RCC 7860 (cell line): ENCODE data around the gene KIF26A.
"Not testable (repeated sequence)": the region's sequence is repeated elsewhere in the genome, so short reads cannot be mapped to it uniquely, and the experiment has no call there.

Experiments used
- DNase-seq: peaks from one replicate; pipeline ENCODE4 v3.0.0-alpha.2; 2015; ENCODE audit warnings: low spot score
- FAIRE-seq: peaks from 2 replicates; lab custom pipeline; 2012; peaks lifted over from hg19 to GRCh38; lab: Jason Lieb, UNC

The KIF26A gene

GRCh38 chr14:104142946-104143470 lies 4.6 kb downstream of the KIF26A start:
- DNase-seq (no peak), FAIRE-seq (no peak)

GRCh38 chr14:104143521-104144452 lies 5.4 kb downstream of the KIF26A start:
- FAIRE-seq (no peak), DNase-seq (no peak)

- FAIRE-seq (no peak), DNase-seq (no peak)
These were observed 6.0 kb downstream of the KIF26A start for GRCh38 chr14:104144453-104144790.

- DNase-seq (no peak), FAIRE-seq (no peak)
These were observed 6.8 kb downstream of the KIF26A start for GRCh38 chr14:104144911-104145825.

GRCh38 chr14:104145826-104146601 lies 7.6 kb downstream of the KIF26A start:
- no peak for DNase-seq
- no peak for FAIRE-seq

- FAIRE-seq = no peak
These were observed 8.4 kb downstream of the KIF26A start for GRCh38 chr14:104146651-104147345.

GRCh38 chr14:104147346-104148125 lies 9.1 kb downstream of the KIF26A start:
- no peak for FAIRE-seq
- DNase-seq = no peak

More at GRCh38 chr14:104146651-104147345, 8.4 kb downstream of the KIF26A start:
- no peak for DNase-seq

GRCh38 chr14:104148433-104149277 lies 10.3 kb downstream of the KIF26A start:
- no peak for FAIRE-seq
- no peak for DNase-seq

- no peak for DNase-seq
- FAIRE-seq = no peak
These were observed 10.8 kb downstream of the KIF26A start for GRCh38 chr14:104149278-104149595.

- DNase-seq (no peak), FAIRE-seq (no peak)
These were observed 11.3 kb downstream of the KIF26A start for GRCh38 chr14:104149617-104150135.

GRCh38 chr14:104150136-104151025 lies 12.0 kb downstream of the KIF26A start:
- DNase-seq (no peak), FAIRE-seq (no peak)

GRCh38 chr14:104151026-104151381 lies 12.6 kb downstream of the KIF26A start:
- no peak for FAIRE-seq
- no peak for DNase-seq

- DNase-seq (no peak), FAIRE-seq (no peak)
These were observed 13.3 kb downstream of the KIF26A start for GRCh38 chr14:104151566-104152245.

- DNase-seq (no peak), FAIRE-seq (no peak)
These were observed 13.8 kb downstream of the KIF26A start for GRCh38 chr14:104152246-104152575.

- no peak for DNase-seq
- no peak for FAIRE-seq
These were observed 14.5 kb downstream of the KIF26A start for GRCh38 chr14:104152686-104153393.

GRCh38 chr14:104153394-104153755 lies 15.0 kb downstream of the KIF26A start:
- DNase-seq, FAIRE-seq: not testable (repeated sequence)
